ENCODE measurements around the gene MACROH2A1.

GRCh38 chr5:135345956-135346731 is 52.9 kb downstream of the MACROH2A1 start:
- no peak for TF ChIP-seq ZFX (IDR thresholded peaks at IDR 0.05)
- TF ChIP-seq, protein P1, sequence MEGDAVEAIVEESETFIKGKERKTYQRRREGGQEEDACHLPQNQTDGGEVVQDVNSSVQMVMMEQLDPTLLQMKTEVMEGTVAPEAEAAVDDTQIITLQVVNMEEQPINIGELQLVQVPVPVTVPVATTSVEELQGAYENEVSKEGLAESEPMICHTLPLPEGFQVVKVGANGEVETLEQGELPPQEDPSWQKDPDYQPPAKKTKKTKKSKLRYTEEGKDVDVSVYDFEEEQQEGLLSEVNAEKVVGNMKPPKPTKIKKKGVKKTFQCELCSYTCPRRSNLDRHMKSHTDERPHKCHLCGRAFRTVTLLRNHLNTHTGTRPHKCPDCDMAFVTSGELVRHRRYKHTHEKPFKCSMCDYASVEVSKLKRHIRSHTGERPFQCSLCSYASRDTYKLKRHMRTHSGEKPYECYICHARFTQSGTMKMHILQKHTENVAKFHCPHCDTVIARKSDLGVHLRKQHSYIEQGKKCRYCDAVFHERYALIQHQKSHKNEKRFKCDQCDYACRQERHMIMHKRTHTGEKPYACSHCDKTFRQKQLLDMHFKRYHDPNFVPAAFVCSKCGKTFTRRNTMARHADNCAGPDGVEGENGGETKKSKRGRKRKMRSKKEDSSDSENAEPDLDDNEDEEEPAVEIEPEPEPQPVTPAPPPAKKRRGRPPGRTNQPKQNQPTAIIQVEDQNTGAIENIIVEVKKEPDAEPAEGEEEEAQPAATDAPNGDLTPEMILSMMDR (conservative IDR thresholded peaks at IDR 0.05): no peak
